Ishikawa (cell line): ENCODE results near the gene SERINC3.

Experiments
- CEBPB ChIP-seq: IDR thresholded peaks from 2 replicates; pipeline ENCODE4 v1.6.1; 2012
- CREB1 ChIP-seq: IDR thresholded peaks from 2 replicates; pipeline ENCODE4 v1.6.1; 2012; ENCODE audit warnings: low read depth
- EGR1 ChIP-seq: IDR thresholded peaks from 2 replicates; pipeline ENCODE4 v1.6.1; 2012
- EP300 ChIP-seq: IDR thresholded peaks from 2 replicates; pipeline ENCODE4 v1.6.1; 2012; ENCODE audit warnings: borderline replicate concordance
- FOXM1 ChIP-seq: IDR thresholded peaks from 2 replicates; pipeline ENCODE4 v1.6.1; 2012; ENCODE audit warnings: low read depth, borderline replicate concordance
- MAX ChIP-seq: IDR thresholded peaks from 2 replicates; pipeline ENCODE4 v1.6.1; 2012
- NFIC ChIP-seq: IDR thresholded peaks from 2 replicates; pipeline ENCODE4 v1.6.1; 2012
- RAD21 ChIP-seq: IDR thresholded peaks from 2 replicates; pipeline ENCODE4 v1.6.1; 2012; ENCODE audit warnings: low read depth
- REST ChIP-seq: IDR thresholded peaks from 2 replicates; pipeline ENCODE4 v1.6.1; 2012; ENCODE audit warnings: low read depth, mild to moderate bottlenecking
- TAF1 ChIP-seq: IDR thresholded peaks from 2 replicates; pipeline ENCODE4 v1.6.1; 2012; ENCODE audit warnings: low read depth, mild to moderate bottlenecking
- TCF12 ChIP-seq: IDR thresholded peaks from 2 replicates; pipeline ENCODE4 v1.6.1; 2012; ENCODE audit warnings: low read depth
- TEAD4 ChIP-seq: IDR thresholded peaks from 2 replicates; pipeline ENCODE4 v1.6.1; 2012
- YY1 ChIP-seq: IDR thresholded peaks from 2 replicates; pipeline ENCODE4 v1.6.1; 2012; ENCODE audit warnings: low read depth
- ZBTB7A ChIP-seq: IDR thresholded peaks from 2 replicates; pipeline ENCODE4 v1.6.1; 2012; ENCODE audit warnings: low read depth
- TF ChIP-seq, protein P1 (sequence below): IDR thresholded peaks from 2 replicates; pipeline ENCODE4 v1.6.1; 2012

Gene SERINC3

DNA sequence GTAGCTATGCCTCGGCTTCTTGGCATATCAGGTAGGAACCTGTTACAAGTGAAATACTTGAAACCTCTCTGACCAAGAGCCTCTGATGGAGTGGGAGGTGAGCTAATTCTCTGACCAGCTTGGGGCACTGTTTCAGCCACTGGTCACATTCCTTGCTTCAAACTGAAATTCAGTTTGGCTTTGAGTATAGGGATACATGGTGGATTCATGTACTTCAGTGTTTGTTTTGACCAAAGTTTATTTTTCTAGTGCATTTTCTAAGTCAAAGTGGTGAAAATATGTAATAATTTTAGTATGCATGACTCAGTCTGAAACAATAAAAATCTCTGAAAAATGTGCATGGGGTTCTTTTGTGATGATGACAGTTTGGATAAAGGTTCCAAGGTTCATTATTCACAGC lies 27.6 kb downstream of the SERINC3 start:
- TF ChIP-seq EGR1 (no peak), TCF12 (no peak), RAD21 (no peak), TEAD4 (no peak), NFIC (no peak), YY1 (no peak)

- TF ChIP-seq TAF1, result no peak
- TF ChIP-seq REST, result no peak
- TF ChIP-seq FOXM1, result no peak
- TF ChIP-seq YY1, result no peak
- TF ChIP-seq RAD21, result no peak
- no peak for TF ChIP-seq CEBPB
- TF ChIP-seq MAX, result no peak
These were observed 30.1 kb downstream of the SERINC3 start for GRCh38 chr20:44491635-44492395.

DNA sequence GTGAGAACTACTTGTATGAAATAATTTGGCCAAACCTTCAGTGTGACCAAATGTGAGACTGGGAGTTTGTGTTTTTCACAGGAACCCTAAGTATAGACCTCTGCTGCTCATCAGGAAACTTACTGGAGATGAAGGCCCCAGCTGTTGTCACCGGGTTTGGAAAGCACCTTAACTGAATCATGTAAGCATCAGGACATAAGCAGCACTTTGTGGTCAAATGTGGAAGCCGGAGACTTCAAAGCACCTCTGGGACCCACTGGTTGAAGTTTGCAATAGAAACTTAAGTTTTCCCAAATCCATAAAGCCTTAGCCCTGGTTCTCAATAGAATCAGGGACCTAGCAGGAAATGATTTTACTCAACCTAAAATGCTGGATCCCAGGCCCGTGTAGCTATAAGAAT lies 31.9 kb downstream of the SERINC3 start:
- TF ChIP-seq, protein P1, sequence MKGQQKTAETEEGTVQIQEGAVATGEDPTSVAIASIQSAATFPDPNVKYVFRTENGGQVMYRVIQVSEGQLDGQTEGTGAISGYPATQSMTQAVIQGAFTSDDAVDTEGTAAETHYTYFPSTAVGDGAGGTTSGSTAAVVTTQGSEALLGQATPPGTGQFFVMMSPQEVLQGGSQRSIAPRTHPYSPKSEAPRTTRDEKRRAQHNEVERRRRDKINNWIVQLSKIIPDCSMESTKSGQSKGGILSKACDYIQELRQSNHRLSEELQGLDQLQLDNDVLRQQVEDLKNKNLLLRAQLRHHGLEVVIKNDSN, result no peak
- no peak for TF ChIP-seq YY1
- no peak for TF ChIP-seq CREB1
- no peak for TF ChIP-seq FOXM1
- TF ChIP-seq MAX, result no peak
- TF ChIP-seq ZBTB7A, result no peak
- TF ChIP-seq RAD21, result no peak
- no peak for TF ChIP-seq TEAD4
- TF ChIP-seq EP300, result no peak
- no peak for TF ChIP-seq TCF12
- TF ChIP-seq REST, result no peak
- no peak for TF ChIP-seq CEBPB
- TF ChIP-seq NFIC, result no peak

DNA sequence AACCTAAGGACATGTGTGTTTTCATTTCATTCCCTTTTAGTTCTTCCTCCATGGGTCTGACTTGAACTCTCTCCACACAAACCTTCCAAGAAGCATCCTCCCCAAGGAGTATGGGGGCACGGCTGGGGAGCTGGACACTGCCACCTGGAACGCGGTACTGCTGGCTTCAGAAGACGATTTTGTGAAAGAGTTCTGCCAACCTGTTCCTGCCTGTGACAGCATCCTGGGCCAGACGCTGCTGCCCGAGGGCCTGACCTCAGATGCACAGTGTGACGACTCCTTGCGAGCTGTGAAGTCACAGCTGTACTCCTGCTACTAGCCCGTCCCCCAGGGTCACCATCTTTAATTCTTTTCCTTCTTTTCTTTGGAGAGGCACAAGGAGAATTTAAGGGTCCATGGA lies 32.6 kb downstream of the SERINC3 start:
- TF ChIP-seq MAX (no peak), TEAD4 (no peak), NFIC (no peak), YY1 (no peak)

DNA sequence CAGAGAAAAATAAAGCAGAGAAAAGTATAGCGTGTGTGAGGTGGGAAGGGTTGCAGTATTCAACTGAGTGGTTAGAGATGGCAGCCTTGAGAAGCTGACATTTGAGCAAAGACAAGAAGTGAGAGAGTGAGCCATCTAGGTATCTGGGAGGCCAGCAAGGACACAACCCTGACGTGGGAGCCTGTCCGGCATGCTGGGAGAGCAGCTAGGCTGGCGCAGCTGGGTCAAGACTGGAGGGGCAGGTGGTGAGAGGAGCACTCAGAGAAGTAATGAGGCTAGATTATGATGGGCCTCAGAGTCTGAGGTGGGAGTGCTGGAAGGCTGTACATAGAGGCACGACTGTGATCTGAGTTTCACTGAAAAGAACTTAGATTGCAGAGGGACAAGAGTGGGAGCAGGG lies 33.3 kb downstream of the SERINC3 start:
- TF ChIP-seq REST (no peak), NFIC (no peak), CEBPB (no peak), EP300 (no peak), TCF12 (no peak), RAD21 (no peak), CREB1 (no peak), MAX (no peak), YY1 (no peak), FOXM1 (no peak), ZBTB7A (no peak), TEAD4 (no peak), TAF1 (no peak), EGR1 (no peak)
- TF ChIP-seq, protein P1, result no peak
